Measurements from ENCODE around the gene NTM. TPM values are rescaled to one million over a fixed set of nuclear protein-coding genes. Genes with fewer than 3 reads are reported as not detected.

The NTM gene
- polyA plus RNA-seq, 1 donor (not counting 4 experiments of a cell fraction or from before 2014, with no cell fraction given): 47.9 TPM

DNA sequence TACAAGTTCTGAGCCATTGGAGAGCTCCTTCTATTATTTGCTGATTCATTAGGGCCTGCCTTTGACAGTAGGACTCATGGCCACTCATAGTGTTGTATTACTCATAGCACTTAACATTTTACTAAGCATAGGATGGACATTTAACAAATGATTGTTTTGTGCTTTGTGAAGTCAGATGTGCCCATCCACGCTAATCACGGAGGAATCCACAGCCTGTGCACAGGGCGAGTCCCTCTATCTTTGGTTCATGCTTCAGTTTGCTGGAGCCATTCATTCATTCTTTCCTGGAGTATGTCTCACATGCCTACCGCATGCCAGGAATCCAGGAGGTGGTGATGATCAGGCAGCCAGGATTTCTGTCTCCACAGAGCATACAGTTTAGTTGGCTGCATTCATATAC, 254.1 kb downstream of the NTM start:
- Histone ChIP-seq H3K4me2 (ENCODE audit: control insufficient read depth, extremely low read depth, insufficient read depth, low read depth, low read length) (no peak overlapping the region), H3K9ac (ENCODE audit: control insufficient read depth, extremely low read depth, insufficient read depth, low read length) (no peak overlapping the region), H3K27me3 (ENCODE audit: control insufficient read depth, extremely low read depth, insufficient read depth, low read length) (no peaks in the 10 kb centered on the region), H3K4me1 (ENCODE audit: control insufficient read depth, extremely low read depth, insufficient read depth, low read length) (no peaks in the 10 kb centered on the region), H2AFZ (ENCODE audit: control insufficient read depth, low read length) (no peak overlapping the region), H3K27ac (ENCODE audit: control insufficient read depth, insufficient read depth, low read length) (no peak overlapping the region), H4K20me1 (ENCODE audit: control insufficient read depth, extremely low read depth, insufficient read depth, low read length) (no peaks in the 10 kb centered on the region), H3K36me3 (ENCODE audit: control insufficient read depth in 2 of 2, extremely low read depth in 1 of 2, insufficient read depth in 2 of 2, low read length in 2 of 2) (no peaks in the 10 kb centered on the region), H3K79me2 (ENCODE audit: control insufficient read depth, insufficient read depth, low read length) (no peaks in the 10 kb centered on the region), H3K4me3 (ENCODE audit: control insufficient read depth in 2 of 3, extremely low read depth in 1 of 3, insufficient read depth in 2 of 3, low read depth in 1 of 3, low read length in 3 of 3) (no peak overlapping the region), H3K9me3 (ENCODE audit: control insufficient read depth, low read depth, low read length) (no peaks in the 10 kb centered on the region), H3K9me1 (ENCODE audit: control insufficient read depth, extremely low read depth, insufficient read depth, low read length) (no peaks in the 10 kb centered on the region)
- DNase-seq (ENCODE audit: low read depth, low spot score): no peak
- TF ChIP-seq, protein P1, sequence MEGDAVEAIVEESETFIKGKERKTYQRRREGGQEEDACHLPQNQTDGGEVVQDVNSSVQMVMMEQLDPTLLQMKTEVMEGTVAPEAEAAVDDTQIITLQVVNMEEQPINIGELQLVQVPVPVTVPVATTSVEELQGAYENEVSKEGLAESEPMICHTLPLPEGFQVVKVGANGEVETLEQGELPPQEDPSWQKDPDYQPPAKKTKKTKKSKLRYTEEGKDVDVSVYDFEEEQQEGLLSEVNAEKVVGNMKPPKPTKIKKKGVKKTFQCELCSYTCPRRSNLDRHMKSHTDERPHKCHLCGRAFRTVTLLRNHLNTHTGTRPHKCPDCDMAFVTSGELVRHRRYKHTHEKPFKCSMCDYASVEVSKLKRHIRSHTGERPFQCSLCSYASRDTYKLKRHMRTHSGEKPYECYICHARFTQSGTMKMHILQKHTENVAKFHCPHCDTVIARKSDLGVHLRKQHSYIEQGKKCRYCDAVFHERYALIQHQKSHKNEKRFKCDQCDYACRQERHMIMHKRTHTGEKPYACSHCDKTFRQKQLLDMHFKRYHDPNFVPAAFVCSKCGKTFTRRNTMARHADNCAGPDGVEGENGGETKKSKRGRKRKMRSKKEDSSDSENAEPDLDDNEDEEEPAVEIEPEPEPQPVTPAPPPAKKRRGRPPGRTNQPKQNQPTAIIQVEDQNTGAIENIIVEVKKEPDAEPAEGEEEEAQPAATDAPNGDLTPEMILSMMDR (optimal IDR thresholded peaks at IDR 0.05 in 1 of 3, IDR thresholded peaks at IDR 0.05 in 1 of 3, conservative IDR thresholded peaks at IDR 0.05 in 1 of 3; ENCODE audit: extremely low read depth in 1 of 3, insufficient read depth in 2 of 3, low read length in 3 of 3): no peak
- TF ChIP-seq EZH2 (IDR thresholded peaks at IDR 0.05; ENCODE audit: low read length): no peak
- dilution Hi-C loops (cut with MboI; ENCODE audit: extremely low pct_ligation_motif_present, low sequenced_read_pairs): no loop called here
- no peak for FAIRE-seq

DNA sequence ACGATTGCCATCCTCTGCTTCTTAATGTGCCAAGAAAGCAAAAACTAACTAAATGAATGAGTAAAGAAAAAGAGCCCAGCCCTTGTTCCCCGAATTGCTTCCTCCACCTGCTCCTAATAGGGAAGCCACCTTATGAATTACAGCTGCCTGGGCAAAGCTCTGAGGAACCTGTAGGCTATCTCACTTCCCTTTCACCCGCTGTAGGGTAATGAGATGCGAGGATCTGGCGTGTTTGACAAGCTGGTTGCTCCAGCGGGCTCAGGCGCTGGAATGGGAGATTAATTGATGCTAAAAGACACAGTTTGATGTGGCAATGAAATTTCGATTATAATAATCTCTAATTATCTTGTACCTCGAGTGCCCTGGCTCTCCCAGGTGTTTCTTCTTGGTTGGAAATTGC, 256.4 kb downstream of the NTM start:
- Histone ChIP-seq H3K9me3 (ENCODE audit: control insufficient read depth, low read depth, low read length) (no peaks in the 10 kb centered on the region), H3K4me2 (ENCODE audit: control insufficient read depth, extremely low read depth, insufficient read depth, low read depth, low read length) (no peak overlapping the region), H2AFZ (ENCODE audit: control insufficient read depth, low read length) (no peak overlapping the region), H3K36me3 (ENCODE audit: control insufficient read depth in 2 of 2, extremely low read depth in 1 of 2, insufficient read depth in 2 of 2, low read length in 2 of 2) (no peaks in the 10 kb centered on the region), H3K9ac (ENCODE audit: control insufficient read depth, extremely low read depth, insufficient read depth, low read length) (no peak overlapping the region), H3K9me1 (ENCODE audit: control insufficient read depth, extremely low read depth, insufficient read depth, low read length) (no peaks in the 10 kb centered on the region), H3K4me3 (ENCODE audit: control insufficient read depth in 2 of 3, extremely low read depth in 1 of 3, insufficient read depth in 2 of 3, low read depth in 1 of 3, low read length in 3 of 3) (no peak overlapping the region), H3K27me3 (ENCODE audit: control insufficient read depth, extremely low read depth, insufficient read depth, low read length) (no peaks in the 10 kb centered on the region), H3K27ac (ENCODE audit: control insufficient read depth, insufficient read depth, low read length) (no peak overlapping the region), H3K4me1 (ENCODE audit: control insufficient read depth, extremely low read depth, insufficient read depth, low read length) (no peaks in the 10 kb centered on the region), H3K79me2 (ENCODE audit: control insufficient read depth, insufficient read depth, low read length) (no peaks in the 10 kb centered on the region), H4K20me1 (ENCODE audit: control insufficient read depth, extremely low read depth, insufficient read depth, low read length) (no peaks in the 10 kb centered on the region)
- FAIRE-seq: no peak
- dilution Hi-C loops (cut with MboI; ENCODE audit: extremely low pct_ligation_motif_present, low sequenced_read_pairs): no loop called here
- no peak for DNase-seq (ENCODE audit: low read depth, low spot score)
- no peak for TF ChIP-seq EZH2 (IDR thresholded peaks at IDR 0.05; ENCODE audit: low read length)
- TF ChIP-seq, protein P1 (optimal IDR thresholded peaks at IDR 0.05 in 1 of 3, IDR thresholded peaks at IDR 0.05 in 1 of 3, conservative IDR thresholded peaks at IDR 0.05 in 1 of 3; ENCODE audit: extremely low read depth in 1 of 3, insufficient read depth in 2 of 3, low read length in 3 of 3): no peak
